ENCODE measurements around the gene TBC1D5. TPM values are rescaled to one million over a fixed set of nuclear protein-coding genes. Genes with fewer than 3 reads are reported as not detected.

The TBC1D5 gene
- total RNA-seq, 2 donors from 2014 or later = 46.8 to 71.1 TPM

DNA sequence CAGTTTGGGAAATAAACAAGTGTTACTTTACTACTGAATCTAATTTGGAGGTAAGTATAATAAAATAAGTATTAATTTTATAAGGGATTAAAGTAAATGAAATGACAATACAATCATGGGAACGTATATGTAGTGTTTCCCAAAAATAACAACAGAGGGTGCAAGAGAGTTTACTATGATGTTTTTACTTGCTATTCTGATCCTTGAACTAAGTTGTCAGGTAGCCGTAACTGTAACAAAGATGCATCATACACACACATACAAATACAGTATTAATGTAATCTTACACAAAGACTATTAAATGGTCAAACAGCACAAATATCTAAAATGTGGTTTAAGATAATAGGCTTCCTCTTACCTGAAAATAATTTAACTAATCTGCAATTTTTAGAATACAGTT is 311.4 kb downstream of the TBC1D5 start:
- DNase-seq = no peak
- Histone ChIP-seq H3K27ac (no peak overlapping the region), H3K36me3 (replicated peaks in 1 of 2; ENCODE audit: insufficient read depth in 1 of 2, low read depth in 2 of 2) (no peaks in the 10 kb centered on the region), H3K4me3 (no peak overlapping the region), H3K4me1 (peaks cover 4% of the 10 kb centered on the region), H3K9me3 (no peaks in the 10 kb centered on the region), H3K27me3 (no peaks in the 10 kb centered on the region)
- ATAC-seq = peak; percentile 67
- WGBS, 2 donors = 3 to 6% methylated on average over 2 of the region's 2 CpGs
- intact Hi-C loops (cut with DNase I) = loop anchor here (10.0 kb wide), 1 partner anchor 414 kb away; no protein-coding TSS in a partner anchor
- TF ChIP-seq POLR2A (IDR thresholded peaks at IDR 0.05) = no peak
- TF ChIP-seq, protein P1, sequence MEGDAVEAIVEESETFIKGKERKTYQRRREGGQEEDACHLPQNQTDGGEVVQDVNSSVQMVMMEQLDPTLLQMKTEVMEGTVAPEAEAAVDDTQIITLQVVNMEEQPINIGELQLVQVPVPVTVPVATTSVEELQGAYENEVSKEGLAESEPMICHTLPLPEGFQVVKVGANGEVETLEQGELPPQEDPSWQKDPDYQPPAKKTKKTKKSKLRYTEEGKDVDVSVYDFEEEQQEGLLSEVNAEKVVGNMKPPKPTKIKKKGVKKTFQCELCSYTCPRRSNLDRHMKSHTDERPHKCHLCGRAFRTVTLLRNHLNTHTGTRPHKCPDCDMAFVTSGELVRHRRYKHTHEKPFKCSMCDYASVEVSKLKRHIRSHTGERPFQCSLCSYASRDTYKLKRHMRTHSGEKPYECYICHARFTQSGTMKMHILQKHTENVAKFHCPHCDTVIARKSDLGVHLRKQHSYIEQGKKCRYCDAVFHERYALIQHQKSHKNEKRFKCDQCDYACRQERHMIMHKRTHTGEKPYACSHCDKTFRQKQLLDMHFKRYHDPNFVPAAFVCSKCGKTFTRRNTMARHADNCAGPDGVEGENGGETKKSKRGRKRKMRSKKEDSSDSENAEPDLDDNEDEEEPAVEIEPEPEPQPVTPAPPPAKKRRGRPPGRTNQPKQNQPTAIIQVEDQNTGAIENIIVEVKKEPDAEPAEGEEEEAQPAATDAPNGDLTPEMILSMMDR (IDR thresholded peaks at IDR 0.05) = peak in 6 of 7 experiments; percentile 26 to 56 (median 50)

DNA sequence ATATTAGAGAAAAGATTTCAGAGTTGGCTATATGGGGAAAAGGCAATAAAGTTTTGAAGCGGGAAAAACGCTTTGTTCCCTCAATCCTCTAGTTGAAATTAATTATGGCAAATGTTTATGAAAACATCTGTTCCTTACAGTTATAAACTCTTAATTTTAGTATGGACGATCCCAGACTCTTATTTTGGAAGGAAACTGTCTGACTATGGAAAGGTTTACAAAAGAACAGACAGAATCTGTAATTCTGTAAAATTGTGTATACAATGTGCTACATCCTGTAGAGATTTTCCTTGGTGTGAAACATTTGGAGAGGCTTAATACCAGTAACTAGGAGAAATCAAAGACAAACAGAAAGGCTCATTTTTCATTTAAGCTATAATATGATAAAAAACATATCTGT is 311.8 kb downstream of the TBC1D5 start:
- DNase-seq = no peak
- intact Hi-C loops (cut with DNase I) = loop anchor here (10.0 kb wide), 1 partner anchor 414 kb away; no protein-coding TSS in a partner anchor
- TF ChIP-seq POLR2A (IDR thresholded peaks at IDR 0.05) = no peak
- TF ChIP-seq, protein P1 (IDR thresholded peaks at IDR 0.05) = no peak
- no peak overlapping the region for H3K27ac ChIP-seq
- no peaks in the 10 kb centered on the region for H3K9me3 ChIP-seq
- 51 to 68% methylated on average over 3 of the region's 3 CpGs for WGBS, 2 donors
- H3K27me3 ChIP-seq = no peaks in the 10 kb centered on the region
- H3K36me3 ChIP-seq (replicated peaks in 1 of 2; ENCODE audit: insufficient read depth in 1 of 2, low read depth in 2 of 2) = no peaks in the 10 kb centered on the region
- peaks cover 4% of the 10 kb centered on the region for H3K4me1 ChIP-seq
- no peak overlapping the region for H3K4me3 ChIP-seq
- no peak for ATAC-seq

DNA sequence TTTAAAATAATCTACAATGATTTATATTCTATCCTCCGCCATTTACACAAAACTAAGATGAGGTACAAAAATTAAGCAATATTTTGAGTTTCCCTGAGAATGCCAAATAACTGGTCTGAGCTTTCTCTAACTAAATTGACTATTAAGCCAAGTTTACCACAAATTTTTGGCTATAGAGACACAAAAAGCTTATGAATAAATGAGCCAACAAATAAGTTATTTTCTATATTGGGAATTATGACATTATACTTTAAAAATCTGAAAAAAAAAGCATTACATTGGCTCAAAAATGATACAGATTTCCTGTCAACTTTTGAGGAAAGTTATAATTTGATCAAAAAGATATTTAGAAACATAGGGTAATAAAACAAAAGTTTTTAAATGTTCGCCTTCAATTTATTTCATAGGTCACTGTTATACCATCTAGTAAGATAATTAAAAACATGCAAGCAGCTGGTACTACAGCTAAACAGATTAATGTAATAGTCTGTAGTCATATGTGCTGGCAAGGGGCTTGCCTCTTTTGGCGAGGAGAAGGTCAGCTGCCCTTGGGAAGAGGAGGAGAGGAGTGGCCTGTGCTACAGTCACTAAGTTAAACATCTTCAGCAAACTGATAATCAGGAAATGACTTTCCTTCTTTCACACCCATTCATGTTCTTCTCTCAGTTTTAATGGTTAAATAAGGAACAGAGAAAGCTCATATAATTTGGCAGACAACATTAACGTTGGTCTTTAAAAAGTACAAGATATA is 318.5 kb downstream of the TBC1D5 start:
- H3K4me3 ChIP-seq = no peak overlapping the region
- peaks cover 19% of the 10 kb centered on the region for H3K4me1 ChIP-seq
- WGBS, 2 donors = 58 to 62% methylated on average over 4 of the region's 4 CpGs
- no peak for ATAC-seq
- DNase-seq = peak in 2 of 4 donors; percentile 12 to 23
- no peaks in the 10 kb centered on the region for H3K9me3 ChIP-seq
- no peaks in the 10 kb centered on the region for H3K27me3 ChIP-seq
- no peaks in the 10 kb centered on the region for H3K36me3 ChIP-seq (replicated peaks in 1 of 2; ENCODE audit: insufficient read depth in 1 of 2, low read depth in 2 of 2)
- H3K27ac ChIP-seq = no peak overlapping the region
- intact Hi-C loops (cut with DNase I) = no loop called here
- TF ChIP-seq, protein P1 (IDR thresholded peaks at IDR 0.05) = no peak
- no peak for TF ChIP-seq POLR2A (IDR thresholded peaks at IDR 0.05)

DNA sequence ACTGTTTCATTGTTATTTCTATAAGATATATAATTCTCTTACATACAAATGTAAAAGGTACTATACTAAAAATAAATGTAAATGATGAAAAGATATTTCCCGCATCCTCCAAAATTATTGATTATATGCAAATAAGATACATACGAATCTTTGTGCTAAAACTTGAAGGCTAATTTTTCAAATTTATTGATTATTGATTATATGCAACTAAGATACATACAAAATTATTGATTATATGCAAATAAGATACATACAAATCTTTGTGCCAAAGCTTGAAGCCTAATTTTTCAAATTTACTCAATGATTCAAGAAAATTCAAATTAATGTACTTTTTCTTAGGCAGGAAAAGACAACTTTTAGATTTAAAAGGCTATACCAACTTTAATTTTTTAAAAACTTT is 319.8 kb downstream of the TBC1D5 start:
- Histone ChIP-seq H3K4me3 (no peak overlapping the region), H3K36me3 (replicated peaks in 1 of 2; ENCODE audit: insufficient read depth in 1 of 2, low read depth in 2 of 2) (no peaks in the 10 kb centered on the region), H3K9me3 (no peaks in the 10 kb centered on the region), H3K27ac (no peak overlapping the region), H3K27me3 (no peaks in the 10 kb centered on the region), H3K4me1 (peaks cover 19% of the 10 kb centered on the region)
- intact Hi-C loops (cut with DNase I) = no loop called here
- DNase-seq (no peak), ATAC-seq (no peak)
- TF ChIP-seq POLR2A (IDR thresholded peaks at IDR 0.05) = no peak
- TF ChIP-seq, protein P1 (IDR thresholded peaks at IDR 0.05) = no peak
- WGBS, 2 donors = 87 to 90% methylated on average over 2 of the region's 2 CpGs

DNA sequence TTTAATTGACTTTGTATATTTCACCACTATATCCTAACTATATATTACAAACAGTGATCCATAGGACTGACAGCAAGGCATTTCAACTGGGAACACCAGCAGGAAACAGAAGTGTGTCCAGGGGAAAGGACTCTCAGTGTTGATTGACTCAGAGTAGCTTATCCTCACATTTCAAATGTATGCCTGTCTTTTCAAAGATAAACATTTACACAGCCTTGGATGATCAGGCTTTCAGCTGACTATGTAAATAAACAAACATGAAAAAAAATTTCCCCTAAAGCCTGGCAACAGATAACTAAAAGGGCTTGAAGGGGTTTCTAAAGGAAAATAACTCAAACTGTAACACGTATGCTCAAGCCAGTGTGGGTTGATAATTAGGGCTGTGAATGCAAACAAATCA is 321.8 kb downstream of the TBC1D5 start:
- intact Hi-C loops (cut with DNase I) = no loop called here
- WGBS, 2 donors = 22 to 28% methylated on average over 1 of the region's 1 CpG

More for the DNA sequence above, 321.8 kb downstream of the TBC1D5 start:
- no peak for DNase-seq
- H3K27ac ChIP-seq = no peak overlapping the region
- no peaks in the 10 kb centered on the region for H3K9me3 ChIP-seq
- TF ChIP-seq, protein P1 (IDR thresholded peaks at IDR 0.05) = no peak
- TF ChIP-seq POLR2A (IDR thresholded peaks at IDR 0.05) = no peak
- no peaks in the 10 kb centered on the region for H3K27me3 ChIP-seq
- H3K4me1 ChIP-seq = peaks cover 19% of the 10 kb centered on the region
- no peak for ATAC-seq
- H3K36me3 ChIP-seq (replicated peaks in 1 of 2; ENCODE audit: insufficient read depth in 1 of 2, low read depth in 2 of 2) = no peaks in the 10 kb centered on the region
- no peak overlapping the region for H3K4me3 ChIP-seq
